ENCODE measurements around the gene RIF1.

DNA sequence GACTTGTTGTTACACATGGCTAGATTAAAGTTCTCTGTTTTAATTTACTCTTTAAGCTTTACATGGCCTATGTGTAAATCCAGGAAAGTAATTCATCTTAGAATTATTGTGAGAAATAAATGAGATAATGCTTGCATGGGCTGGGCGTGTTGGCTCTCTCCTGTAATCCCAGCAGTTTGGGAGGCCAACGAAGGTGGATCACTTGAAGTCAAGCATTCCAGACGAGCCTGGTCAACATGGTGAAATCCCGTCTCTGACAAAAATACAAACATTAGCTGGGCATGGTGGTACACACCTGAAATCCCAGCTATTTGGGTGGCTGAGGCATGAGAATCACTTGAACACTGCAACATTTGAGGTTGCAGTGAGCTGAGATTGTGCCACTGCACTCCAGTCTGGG, 4.3 kb upstream of the RIF1 start:
- TF ChIP-seq POLR2A (IDR thresholded peaks at IDR 0.05) (no peak), POLR2AphosphoS5 (IDR thresholded peaks at IDR 0.05) (no peak)
- TF ChIP-seq, protein P1, sequence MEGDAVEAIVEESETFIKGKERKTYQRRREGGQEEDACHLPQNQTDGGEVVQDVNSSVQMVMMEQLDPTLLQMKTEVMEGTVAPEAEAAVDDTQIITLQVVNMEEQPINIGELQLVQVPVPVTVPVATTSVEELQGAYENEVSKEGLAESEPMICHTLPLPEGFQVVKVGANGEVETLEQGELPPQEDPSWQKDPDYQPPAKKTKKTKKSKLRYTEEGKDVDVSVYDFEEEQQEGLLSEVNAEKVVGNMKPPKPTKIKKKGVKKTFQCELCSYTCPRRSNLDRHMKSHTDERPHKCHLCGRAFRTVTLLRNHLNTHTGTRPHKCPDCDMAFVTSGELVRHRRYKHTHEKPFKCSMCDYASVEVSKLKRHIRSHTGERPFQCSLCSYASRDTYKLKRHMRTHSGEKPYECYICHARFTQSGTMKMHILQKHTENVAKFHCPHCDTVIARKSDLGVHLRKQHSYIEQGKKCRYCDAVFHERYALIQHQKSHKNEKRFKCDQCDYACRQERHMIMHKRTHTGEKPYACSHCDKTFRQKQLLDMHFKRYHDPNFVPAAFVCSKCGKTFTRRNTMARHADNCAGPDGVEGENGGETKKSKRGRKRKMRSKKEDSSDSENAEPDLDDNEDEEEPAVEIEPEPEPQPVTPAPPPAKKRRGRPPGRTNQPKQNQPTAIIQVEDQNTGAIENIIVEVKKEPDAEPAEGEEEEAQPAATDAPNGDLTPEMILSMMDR (IDR thresholded peaks at IDR 0.05), result no peak

All from suprapubic skin (tissue), 4 donors.